Nephron (organoid): ENCODE measurements around the gene PIGT.

ENCODE experiments used
- H3K27ac Mint-ChIP-seq, 3 experiments: 2 replicates each; pipeline ENCODE4 v1.8.0; 2020; ENCODE audit warnings: mixed read lengths in 3 of 3, mild to moderate bottlenecking in 2 of 3, moderate library complexity in 1 of 3
- H3K27me3 Mint-ChIP-seq: 2 replicates; pipeline ENCODE4 v1.8.0; 2021; ENCODE audit warnings: low read depth, mild to moderate bottlenecking, moderate library complexity, mixed read lengths
- H3K36me3 Mint-ChIP-seq: 2 replicates; pipeline ENCODE4 v1.8.0; 2020; ENCODE audit warnings: low read depth, mixed read lengths
- H3K4me1 Mint-ChIP-seq: 2 replicates; pipeline ENCODE4 v1.8.0; 2020; ENCODE audit warnings: mixed read lengths
- H3K4me3 Mint-ChIP-seq, 3 experiments: 2 replicates each; pipeline ENCODE4 v1.8.0; 2020; ENCODE audit warnings: mild to moderate bottlenecking in 3 of 3, mixed read lengths in 3 of 3, moderate library complexity in 2 of 3
- H3K9me3 Mint-ChIP-seq: 2 replicates; pipeline ENCODE4 v1.8.0; 2020; ENCODE audit warnings: mixed read lengths
- TF ChIP-seq, protein P1 (sequence below), 3 experiments: fragments of 200-600 bp; sonication (generic); IDR thresholded peaks; one replicate each; pipeline ENCODE4 v1.5.0; 2021; ENCODE audit warnings: antibody characterized with exemption in 3 of 3; ENCODE audit not compliant: unreplicated experiment in 3 of 3

Gene PIGT

DNA sequence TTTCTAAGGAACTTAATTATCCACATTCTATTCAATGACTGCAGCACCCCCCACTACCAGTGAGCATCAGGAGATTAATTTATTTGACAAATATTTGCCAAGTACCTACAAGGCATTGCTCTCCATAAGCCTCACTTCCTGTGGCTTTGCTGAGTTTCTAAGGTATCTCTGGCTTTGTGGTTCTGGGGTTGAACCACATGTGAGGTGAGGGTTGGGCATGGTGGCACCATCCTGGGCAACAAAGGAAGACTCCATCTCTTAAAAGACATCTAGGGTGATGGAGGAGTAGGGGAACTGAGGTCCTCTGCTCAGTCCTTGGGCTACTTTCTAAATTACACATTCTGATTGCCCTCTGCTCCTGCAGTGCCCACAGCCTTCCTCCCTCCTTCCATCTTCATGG, 28.1 kb downstream of the PIGT start:
- Mint-ChIP-seq H3K4me3 (no peak overlapping the region), H3K27me3 (peaks cover 9% of the 10 kb centered on the region), H3K4me1 (no peaks in the 10 kb centered on the region), H3K27ac (no peak overlapping the region), H3K36me3 (no peaks in the 10 kb centered on the region), H3K9me3 (no peaks in the 10 kb centered on the region)
- TF ChIP-seq, protein P1, sequence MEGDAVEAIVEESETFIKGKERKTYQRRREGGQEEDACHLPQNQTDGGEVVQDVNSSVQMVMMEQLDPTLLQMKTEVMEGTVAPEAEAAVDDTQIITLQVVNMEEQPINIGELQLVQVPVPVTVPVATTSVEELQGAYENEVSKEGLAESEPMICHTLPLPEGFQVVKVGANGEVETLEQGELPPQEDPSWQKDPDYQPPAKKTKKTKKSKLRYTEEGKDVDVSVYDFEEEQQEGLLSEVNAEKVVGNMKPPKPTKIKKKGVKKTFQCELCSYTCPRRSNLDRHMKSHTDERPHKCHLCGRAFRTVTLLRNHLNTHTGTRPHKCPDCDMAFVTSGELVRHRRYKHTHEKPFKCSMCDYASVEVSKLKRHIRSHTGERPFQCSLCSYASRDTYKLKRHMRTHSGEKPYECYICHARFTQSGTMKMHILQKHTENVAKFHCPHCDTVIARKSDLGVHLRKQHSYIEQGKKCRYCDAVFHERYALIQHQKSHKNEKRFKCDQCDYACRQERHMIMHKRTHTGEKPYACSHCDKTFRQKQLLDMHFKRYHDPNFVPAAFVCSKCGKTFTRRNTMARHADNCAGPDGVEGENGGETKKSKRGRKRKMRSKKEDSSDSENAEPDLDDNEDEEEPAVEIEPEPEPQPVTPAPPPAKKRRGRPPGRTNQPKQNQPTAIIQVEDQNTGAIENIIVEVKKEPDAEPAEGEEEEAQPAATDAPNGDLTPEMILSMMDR (IDR thresholded peaks at IDR 0.05; ENCODE audit: unreplicated experiment in 3 of 3), result no peak

DNA sequence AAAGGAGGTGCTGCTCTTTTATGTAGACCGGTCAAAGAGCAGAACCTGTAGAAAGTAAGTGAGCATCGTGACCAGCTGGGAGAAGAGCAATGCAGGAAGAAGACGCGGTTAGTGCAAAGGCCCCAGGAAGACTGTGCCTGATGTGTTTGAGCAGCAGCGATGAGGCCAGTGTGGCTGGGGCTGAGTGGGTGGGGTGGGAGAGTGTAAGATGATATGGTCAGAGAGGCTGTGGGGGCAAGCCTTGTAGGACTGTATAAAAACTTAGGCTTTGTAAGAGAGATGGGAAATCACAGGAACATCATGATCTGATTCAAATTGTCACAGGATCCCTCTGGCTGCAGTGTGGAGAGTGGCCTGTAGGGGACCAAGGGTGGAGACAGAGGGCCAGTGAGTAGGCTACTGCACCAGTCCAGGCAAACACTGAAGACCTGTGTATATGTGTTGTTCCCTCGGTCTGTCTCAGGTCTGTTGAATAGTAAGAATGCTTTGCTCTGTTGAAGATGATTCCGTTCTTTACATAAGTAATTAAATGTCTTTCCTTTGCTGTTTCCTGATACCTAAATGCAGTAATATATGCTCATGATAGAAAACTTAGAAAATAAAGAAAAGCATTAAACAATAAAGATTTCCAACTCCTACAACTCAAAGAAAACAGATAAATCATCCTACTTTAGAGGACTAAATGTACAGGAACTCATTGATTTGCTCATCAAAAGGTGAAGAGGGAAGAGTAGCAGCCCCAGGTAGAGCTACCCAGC, 30.0 kb downstream of the PIGT start:
- H3K4me1 Mint-ChIP-seq, result no peaks in the 10 kb centered on the region
- TF ChIP-seq, protein P1 (IDR thresholded peaks at IDR 0.05; ENCODE audit: unreplicated experiment in 3 of 3), result peak; percentile 53 to 68 (median 62)
- no peak overlapping the region for H3K27ac Mint-ChIP-seq
- H3K9me3 Mint-ChIP-seq, result no peaks in the 10 kb centered on the region
- H3K36me3 Mint-ChIP-seq, result no peaks in the 10 kb centered on the region
- peaks cover 9% of the 10 kb centered on the region for H3K27me3 Mint-ChIP-seq
- H3K4me3 Mint-ChIP-seq, result no peak overlapping the region

DNA sequence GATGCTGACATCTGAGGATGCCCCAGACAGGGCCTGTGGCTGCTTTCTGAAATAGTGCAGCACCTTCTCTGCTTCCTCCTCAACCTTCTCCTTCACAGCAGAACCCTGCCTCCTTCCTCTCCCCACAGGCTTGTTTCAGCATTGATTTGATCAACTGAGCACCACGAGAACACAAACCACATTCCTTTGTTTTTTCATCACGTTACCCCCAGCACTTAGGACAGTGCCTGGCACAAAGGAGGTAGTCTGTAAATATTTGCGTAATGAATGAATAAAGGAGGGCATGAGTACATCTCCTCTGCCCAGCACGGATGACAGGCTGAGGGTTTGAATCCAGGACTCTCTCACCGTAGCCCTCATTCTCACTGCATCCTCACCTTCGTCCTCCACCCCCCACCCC, 32.3 kb downstream of the PIGT start:
- H3K27ac Mint-ChIP-seq, result no peak overlapping the region
- H3K36me3 Mint-ChIP-seq, result no peaks in the 10 kb centered on the region
- TF ChIP-seq, protein P1 (IDR thresholded peaks at IDR 0.05; ENCODE audit: unreplicated experiment in 3 of 3), result no peak
- no peaks in the 10 kb centered on the region for H3K9me3 Mint-ChIP-seq
- no peak overlapping the region for H3K4me3 Mint-ChIP-seq
- H3K4me1 Mint-ChIP-seq, result no peaks in the 10 kb centered on the region
- peaks cover 7% of the 10 kb centered on the region for H3K27me3 Mint-ChIP-seq

DNA sequence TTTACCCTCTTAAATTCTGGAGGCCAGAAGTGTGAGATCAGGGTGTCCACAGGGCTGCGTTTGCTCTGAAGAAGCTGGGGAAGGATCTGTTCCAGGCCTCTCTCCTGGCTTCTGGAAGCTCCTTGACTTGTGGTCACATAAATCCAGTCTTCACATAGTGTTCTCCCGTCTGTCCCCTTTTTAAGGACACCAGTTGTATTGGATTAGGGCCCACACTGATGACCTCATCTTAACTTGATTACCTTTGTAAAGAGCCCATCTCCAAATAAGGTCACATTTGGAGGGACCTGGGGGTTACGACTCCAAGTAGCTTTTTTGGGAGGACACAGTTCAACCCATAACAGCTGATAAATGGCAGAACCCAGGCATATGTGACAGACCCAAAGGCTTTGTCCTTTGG, 33.6 kb downstream of the PIGT start:
- H3K27ac Mint-ChIP-seq, result no peak overlapping the region
- H3K4me1 Mint-ChIP-seq, result no peaks in the 10 kb centered on the region
- no peak overlapping the region for H3K4me3 Mint-ChIP-seq
- no peaks in the 10 kb centered on the region for H3K9me3 Mint-ChIP-seq
- H3K27me3 Mint-ChIP-seq, result no peaks in the 10 kb centered on the region
- TF ChIP-seq, protein P1 (IDR thresholded peaks at IDR 0.05; ENCODE audit: unreplicated experiment in 3 of 3), result no peak
- H3K36me3 Mint-ChIP-seq, result no peaks in the 10 kb centered on the region

DNA sequence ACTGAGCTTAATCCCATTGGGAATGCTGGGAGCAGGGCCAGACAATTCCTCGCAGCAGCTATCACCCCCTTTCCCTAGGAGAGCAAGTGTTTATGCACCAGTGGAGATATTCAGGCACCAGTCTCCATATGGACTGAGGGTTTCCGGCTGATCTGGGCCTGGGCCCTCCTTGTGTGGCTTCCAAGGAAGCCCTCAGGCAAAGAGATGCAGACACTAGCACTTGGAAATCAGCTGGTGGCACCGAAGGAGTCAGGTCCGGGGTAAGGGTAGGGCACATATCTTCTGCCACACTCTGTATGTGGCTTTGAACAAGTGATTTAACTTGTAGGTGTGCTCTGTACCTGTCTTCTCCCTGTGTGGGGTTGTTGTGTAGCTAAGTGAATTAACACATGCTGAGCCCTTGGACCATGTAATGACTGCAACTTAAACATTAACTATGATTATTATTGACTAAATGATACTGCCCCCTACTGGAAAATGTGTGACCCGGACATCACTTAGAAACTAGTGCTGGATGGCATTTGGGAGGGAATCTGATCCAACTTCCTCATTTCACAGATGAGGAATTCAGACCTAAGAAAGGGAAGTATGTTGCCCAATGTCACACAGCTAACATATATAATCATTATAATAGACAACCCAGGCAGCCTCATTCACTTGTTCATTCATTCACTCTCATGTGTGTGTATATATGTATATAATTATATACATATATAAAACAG, 34.3 kb downstream of the PIGT start:
- TF ChIP-seq, protein P1 (IDR thresholded peaks at IDR 0.05; ENCODE audit: unreplicated experiment in 3 of 3), result peak; percentile 41 to 46 (median 44)
- Mint-ChIP-seq H3K4me3 (no peak overlapping the region), H3K27ac (no peak overlapping the region), H3K36me3 (no peaks in the 10 kb centered on the region), H3K4me1 (no peaks in the 10 kb centered on the region), H3K9me3 (no peaks in the 10 kb centered on the region), H3K27me3 (no peaks in the 10 kb centered on the region)
